Breast epithelium (tissue), 3 donors: Measurements from ENCODE around the gene WHAMM.

ENCODE experiments used
- POLR2A ChIP-seq: fragments of 450-650 bp; IDR thresholded peaks from one replicate; pipeline ENCODE4 v1.6.1; 2016; ENCODE audit warnings: antibody characterized with exemption, mild to moderate bottlenecking, moderate library complexity
- POLR2AphosphoS5 ChIP-seq, 3 donors: sonication (generic); formaldehyde crosslinking; IDR thresholded peaks; one replicate each; pipeline ENCODE4 v1.6.1; 2017; ENCODE audit warnings: antibody characterized with exemption in 3 of 3
- TF ChIP-seq, protein P1 (sequence below), 3 donors: fragments of 450-650 bp; IDR thresholded peaks; one replicate each; pipeline ENCODE4 v1.5.1; 2016 to 2017; ENCODE audit warnings: antibody characterized with exemption in 3 of 3, mild to moderate bottlenecking in 3 of 3, moderate library complexity in 3 of 3

GRCh38 chr15:82781349-82781748 lies 28.1 kb upstream of the WHAMM start:
- TF ChIP-seq, protein P1, sequence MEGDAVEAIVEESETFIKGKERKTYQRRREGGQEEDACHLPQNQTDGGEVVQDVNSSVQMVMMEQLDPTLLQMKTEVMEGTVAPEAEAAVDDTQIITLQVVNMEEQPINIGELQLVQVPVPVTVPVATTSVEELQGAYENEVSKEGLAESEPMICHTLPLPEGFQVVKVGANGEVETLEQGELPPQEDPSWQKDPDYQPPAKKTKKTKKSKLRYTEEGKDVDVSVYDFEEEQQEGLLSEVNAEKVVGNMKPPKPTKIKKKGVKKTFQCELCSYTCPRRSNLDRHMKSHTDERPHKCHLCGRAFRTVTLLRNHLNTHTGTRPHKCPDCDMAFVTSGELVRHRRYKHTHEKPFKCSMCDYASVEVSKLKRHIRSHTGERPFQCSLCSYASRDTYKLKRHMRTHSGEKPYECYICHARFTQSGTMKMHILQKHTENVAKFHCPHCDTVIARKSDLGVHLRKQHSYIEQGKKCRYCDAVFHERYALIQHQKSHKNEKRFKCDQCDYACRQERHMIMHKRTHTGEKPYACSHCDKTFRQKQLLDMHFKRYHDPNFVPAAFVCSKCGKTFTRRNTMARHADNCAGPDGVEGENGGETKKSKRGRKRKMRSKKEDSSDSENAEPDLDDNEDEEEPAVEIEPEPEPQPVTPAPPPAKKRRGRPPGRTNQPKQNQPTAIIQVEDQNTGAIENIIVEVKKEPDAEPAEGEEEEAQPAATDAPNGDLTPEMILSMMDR (IDR thresholded peaks at IDR 0.05): no peak
- no peak for TF ChIP-seq POLR2A
- TF ChIP-seq POLR2AphosphoS5 (IDR thresholded peaks at IDR 0.05): no peak
